ENCODE data around the gene RPTOR.

The RPTOR gene

GRCh38 chr17:80637048-80637781 is 92.6 kb downstream of the RPTOR start:
- in situ Hi-C loops (cut with MboI; ENCODE audit: low pct_unique_long_range_greater_than_20kb, low sequenced_read_pairs, unreplicated experiment): no loop called here
- no peak for TF ChIP-seq CTCF (IDR thresholded peaks at IDR 0.05; ENCODE audit: extremely low read depth, insufficient read depth, missing control alignments)
- no peak for DNase-seq (ENCODE audit: low spot score)

- in situ Hi-C loops (cut with MboI; ENCODE audit: low pct_unique_long_range_greater_than_20kb, low sequenced_read_pairs, unreplicated experiment): no loop called here
- DNase-seq (ENCODE audit: low spot score): no peak
- TF ChIP-seq CTCF (IDR thresholded peaks at IDR 0.05; ENCODE audit: extremely low read depth, insufficient read depth, missing control alignments): no peak
These were observed 95.0 kb downstream of the RPTOR start for GRCh38 chr17:80639658-80640057.

GRCh38 chr17:80640366-80641084 is 95.9 kb downstream of the RPTOR start:
- no peak for TF ChIP-seq CTCF (IDR thresholded peaks at IDR 0.05; ENCODE audit: extremely low read depth, insufficient read depth, missing control alignments)
- no peak for DNase-seq (ENCODE audit: low spot score)
- in situ Hi-C loops (cut with MboI; ENCODE audit: low pct_unique_long_range_greater_than_20kb, low sequenced_read_pairs, unreplicated experiment): no loop called here

- TF ChIP-seq CTCF (IDR thresholded peaks at IDR 0.05; ENCODE audit: extremely low read depth, insufficient read depth, missing control alignments): no peak
- in situ Hi-C loops (cut with MboI; ENCODE audit: low pct_unique_long_range_greater_than_20kb, low sequenced_read_pairs, unreplicated experiment): no loop called here
- DNase-seq (ENCODE audit: low spot score): no peak
These were observed 98.9 kb downstream of the RPTOR start for GRCh38 chr17:80643326-80644099.

GRCh38 chr17:80644536-80644935 is 99.9 kb downstream of the RPTOR start:
- in situ Hi-C loops (cut with MboI; ENCODE audit: low pct_unique_long_range_greater_than_20kb, low sequenced_read_pairs, unreplicated experiment): no loop called here
- no peak for DNase-seq (ENCODE audit: low spot score)
- no peak for TF ChIP-seq CTCF (IDR thresholded peaks at IDR 0.05; ENCODE audit: extremely low read depth, insufficient read depth, missing control alignments)

GRCh38 chr17:80645706-80646325 is 101.2 kb downstream of the RPTOR start:
- no peak for TF ChIP-seq CTCF (IDR thresholded peaks at IDR 0.05; ENCODE audit: extremely low read depth, insufficient read depth, missing control alignments)
- DNase-seq (ENCODE audit: low spot score): no peak
- in situ Hi-C loops (cut with MboI; ENCODE audit: low pct_unique_long_range_greater_than_20kb, low sequenced_read_pairs, unreplicated experiment): no loop called here

All from GM13977 (cell line).